Bronchial epithelial cell (primary cell): Measurements from ENCODE around the gene FANK1. TPM values are rescaled to one million over a fixed set of nuclear protein-coding genes. Genes with fewer than 3 reads are reported as not detected.

ENCODE experiments used
- DNase-seq: peaks from one replicate; pipeline ENCODE4 v3.0.0-alpha.2; 2010; ENCODE audit warnings: low read depth
- FAIRE-seq: peaks from 2 replicates; lab custom pipeline; 2011; peaks lifted over from hg19 to GRCh38; lab: Jason Lieb, UNC
- H3K27me3 ChIP-seq: 2 replicates; pipeline ENCODE4 v1.5.1; 2011; ENCODE audit warnings: low read length; ENCODE audit not compliant: control insufficient read depth, insufficient read depth
- H3K36me3 ChIP-seq: 2 replicates; pipeline ENCODE4 v1.5.1; 2011; ENCODE audit warnings: low read length; ENCODE audit not compliant: control insufficient read depth, insufficient read depth
- H3K4me3 ChIP-seq: 2 replicates; pipeline ENCODE4 v1.5.1; 2011; ENCODE audit warnings: mild to moderate bottlenecking, low read depth, low read length, control low read depth
- total RNA-seq: library from RNA; depleted of rRNA; stranded (reverse); fragments of >200 nt; gene quantifications from 2 replicates; pipeline ENCODE4 v1.2.1, GENCODE V29; 2014
- TF ChIP-seq, protein P1 (sequence below): IDR thresholded peaks from 2 replicates; pipeline ENCODE4 v1.5.1; 2011; ENCODE audit warnings: mild to moderate bottlenecking, moderate library complexity, low read length, control low read depth, inconsistent platforms; ENCODE audit not compliant: insufficient read depth, severe bottlenecking

Gene FANK1
- total RNA-seq, 1 donor from 2014 or later: 2.1 TPM

DNA sequence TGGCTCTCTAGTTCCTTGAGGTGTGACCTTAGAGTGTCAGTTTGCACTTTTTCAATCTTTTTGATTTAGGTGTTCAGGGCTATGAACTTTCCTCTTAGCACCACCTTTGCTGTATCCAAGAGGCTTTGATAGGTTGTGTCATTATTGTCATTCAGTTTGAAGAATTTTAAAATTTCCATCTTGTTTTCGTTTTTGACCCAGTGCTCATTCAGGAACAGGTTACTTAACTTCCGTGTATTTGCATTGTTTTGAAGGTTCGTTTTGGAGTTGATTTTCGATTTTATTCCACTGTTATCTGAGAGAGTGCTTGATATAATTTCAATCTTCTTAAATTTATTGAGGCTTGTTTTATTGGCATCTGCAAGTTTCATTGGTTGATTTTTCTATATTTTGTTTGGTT, 37.3 kb downstream of the FANK1 start:
- H3K27me3 ChIP-seq: no peaks in the 10 kb centered on the region
- DNase-seq (no peak), FAIRE-seq (no peak)
- no peaks in the 10 kb centered on the region for H3K36me3 ChIP-seq
- H3K4me3 ChIP-seq: no peak overlapping the region
- TF ChIP-seq, protein P1, sequence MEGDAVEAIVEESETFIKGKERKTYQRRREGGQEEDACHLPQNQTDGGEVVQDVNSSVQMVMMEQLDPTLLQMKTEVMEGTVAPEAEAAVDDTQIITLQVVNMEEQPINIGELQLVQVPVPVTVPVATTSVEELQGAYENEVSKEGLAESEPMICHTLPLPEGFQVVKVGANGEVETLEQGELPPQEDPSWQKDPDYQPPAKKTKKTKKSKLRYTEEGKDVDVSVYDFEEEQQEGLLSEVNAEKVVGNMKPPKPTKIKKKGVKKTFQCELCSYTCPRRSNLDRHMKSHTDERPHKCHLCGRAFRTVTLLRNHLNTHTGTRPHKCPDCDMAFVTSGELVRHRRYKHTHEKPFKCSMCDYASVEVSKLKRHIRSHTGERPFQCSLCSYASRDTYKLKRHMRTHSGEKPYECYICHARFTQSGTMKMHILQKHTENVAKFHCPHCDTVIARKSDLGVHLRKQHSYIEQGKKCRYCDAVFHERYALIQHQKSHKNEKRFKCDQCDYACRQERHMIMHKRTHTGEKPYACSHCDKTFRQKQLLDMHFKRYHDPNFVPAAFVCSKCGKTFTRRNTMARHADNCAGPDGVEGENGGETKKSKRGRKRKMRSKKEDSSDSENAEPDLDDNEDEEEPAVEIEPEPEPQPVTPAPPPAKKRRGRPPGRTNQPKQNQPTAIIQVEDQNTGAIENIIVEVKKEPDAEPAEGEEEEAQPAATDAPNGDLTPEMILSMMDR: no peak

DNA sequence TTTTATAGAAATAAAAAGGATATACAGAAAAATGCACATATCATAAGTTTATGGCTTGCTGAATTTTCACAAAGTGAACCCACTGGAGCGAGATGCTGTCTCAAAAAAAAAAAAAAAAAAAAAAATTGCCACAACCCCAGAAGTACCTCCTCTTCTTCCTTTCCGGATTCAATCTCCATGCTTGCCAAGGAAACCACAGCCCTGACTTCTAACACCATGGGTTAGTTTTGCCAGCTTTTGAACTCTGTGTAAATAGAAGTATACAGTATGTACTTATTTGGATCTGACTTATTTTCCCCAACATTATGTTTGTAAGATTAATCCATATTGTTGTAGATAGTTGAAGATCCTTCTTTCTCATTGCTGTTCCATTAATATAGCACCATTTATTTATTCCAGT, 40.0 kb downstream of the FANK1 start:
- DNase-seq (no peak), FAIRE-seq (no peak)
- TF ChIP-seq, protein P1: no peak
- no peak overlapping the region for H3K4me3 ChIP-seq
- no peaks in the 10 kb centered on the region for H3K27me3 ChIP-seq
- no peaks in the 10 kb centered on the region for H3K36me3 ChIP-seq

DNA sequence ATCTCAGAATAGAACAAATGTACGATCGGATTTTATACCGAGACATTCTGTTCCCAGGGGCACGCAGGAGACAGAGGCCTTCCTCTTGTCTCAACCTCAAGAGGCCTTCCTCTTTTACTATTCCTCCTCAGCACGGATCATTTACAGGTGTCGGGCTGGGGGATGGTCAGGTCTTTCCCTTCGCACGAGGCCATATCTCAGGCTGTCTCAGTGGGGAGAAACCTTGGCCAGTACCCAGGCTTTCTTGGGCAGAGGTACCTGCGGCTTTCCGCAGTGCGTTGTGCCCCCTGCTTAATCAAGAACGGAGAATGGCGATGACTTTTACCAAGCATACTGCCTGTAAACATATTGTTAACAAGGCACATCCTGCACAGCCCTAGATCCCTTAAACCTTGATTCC, 44.2 kb downstream of the FANK1 start:
- no peak for FAIRE-seq
- no peak overlapping the region for H3K4me3 ChIP-seq
- no peaks in the 10 kb centered on the region for H3K36me3 ChIP-seq
- no peak for DNase-seq
- TF ChIP-seq, protein P1: no peak
- H3K27me3 ChIP-seq: no peaks in the 10 kb centered on the region

DNA sequence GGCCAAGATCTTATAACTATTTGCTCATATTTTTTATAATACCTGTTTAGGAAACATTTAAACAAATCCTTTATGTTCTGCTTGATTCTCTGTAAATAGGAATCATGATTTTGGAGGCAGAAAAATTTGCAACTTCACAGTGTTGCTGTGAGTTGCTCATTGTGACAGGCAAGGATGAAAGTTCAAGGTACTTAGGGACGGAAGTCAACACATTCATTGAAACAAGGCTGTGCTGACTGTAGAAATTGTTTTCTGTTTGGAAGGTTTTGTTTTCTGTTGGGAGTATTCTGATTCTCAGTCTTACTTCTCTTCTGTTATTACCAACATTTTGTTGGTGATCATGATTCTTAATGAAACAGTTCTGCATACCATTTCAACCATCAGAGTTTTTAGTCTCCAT, 54.9 kb downstream of the FANK1 start:
- DNase-seq (no peak), FAIRE-seq (no peak)
- Histone ChIP-seq H3K36me3 (no peaks in the 10 kb centered on the region), H3K27me3 (no peaks in the 10 kb centered on the region), H3K4me3 (no peak overlapping the region)
- TF ChIP-seq, protein P1: no peak

DNA sequence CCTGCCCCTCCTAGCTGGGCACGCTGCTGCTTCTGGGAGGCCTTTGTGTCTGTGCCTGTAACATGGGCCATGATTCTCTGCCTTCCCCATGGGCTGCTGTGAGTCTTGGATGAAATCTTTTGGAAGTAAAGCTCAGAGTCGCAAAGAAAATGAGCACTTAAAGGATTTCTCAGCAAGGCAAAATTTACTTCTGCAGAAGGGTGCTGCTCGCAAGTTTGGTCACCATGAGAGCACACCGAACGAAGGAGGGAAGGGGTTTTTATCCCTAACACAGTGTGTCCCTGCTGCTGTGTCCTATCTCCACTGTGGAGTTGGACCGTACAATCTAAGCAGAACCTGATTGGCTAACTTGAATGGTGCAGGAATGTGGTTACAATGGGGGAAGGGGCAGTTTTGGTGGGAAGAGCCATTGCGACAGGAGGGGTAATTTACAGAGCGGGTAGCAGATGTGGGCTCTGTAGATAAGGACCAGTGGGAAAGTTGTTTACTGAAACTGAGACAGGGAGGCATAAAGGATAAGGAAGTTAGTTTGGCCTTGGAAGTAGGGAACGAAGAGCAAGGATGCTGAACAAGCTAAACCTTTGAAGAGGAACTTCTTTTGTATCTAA, 57.5 kb downstream of the FANK1 start:
- no peak for FAIRE-seq
- DNase-seq: no peak
- TF ChIP-seq, protein P1: no peak
- no peaks in the 10 kb centered on the region for H3K27me3 ChIP-seq
- H3K4me3 ChIP-seq: no peak overlapping the region
- no peaks in the 10 kb centered on the region for H3K36me3 ChIP-seq

DNA sequence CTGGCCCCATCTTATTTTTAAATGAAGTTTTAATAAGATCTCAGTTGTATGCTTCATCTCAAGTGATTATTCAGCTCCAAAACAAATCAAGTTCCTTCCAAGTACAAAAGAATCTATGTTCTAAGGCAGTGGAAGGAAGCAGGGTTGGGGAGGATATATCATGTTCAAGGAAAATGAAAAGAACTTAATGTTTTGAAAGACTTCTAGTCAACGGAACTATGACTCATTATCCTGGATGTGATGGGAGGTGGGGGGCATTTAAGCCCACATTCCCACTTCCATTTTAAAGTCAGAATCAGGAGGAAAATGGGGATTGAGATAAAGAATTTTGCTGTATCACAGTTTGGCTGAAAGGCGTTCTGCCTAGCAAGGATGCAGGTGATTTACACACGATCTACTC, 59.4 kb downstream of the FANK1 start:
- no peaks in the 10 kb centered on the region for H3K36me3 ChIP-seq
- DNase-seq: no peak
- TF ChIP-seq, protein P1: no peak
- H3K4me3 ChIP-seq: no peak overlapping the region
- no peak for FAIRE-seq
- H3K27me3 ChIP-seq: no peaks in the 10 kb centered on the region
